Activated CD8-positive, alpha-beta memory T cell treated with anti-CD3 and anti-CD28 coated beads for 1 hour (primary cell): ENCODE data around the gene MRPL9.

ENCODE experiments used
- DNase-seq, 2 donors: peaks; one replicate each; pipeline ENCODE4 v3.0.0-alpha.2; 2020; ENCODE audit warnings: low read depth in 1 of 2; ENCODE audit errors: extremely low read depth in 1 of 2

The MRPL9 gene

GRCh38 chr1:151713044-151713443 is 50.3 kb downstream of the MRPL9 start:
- no peak for DNase-seq

DNA sequence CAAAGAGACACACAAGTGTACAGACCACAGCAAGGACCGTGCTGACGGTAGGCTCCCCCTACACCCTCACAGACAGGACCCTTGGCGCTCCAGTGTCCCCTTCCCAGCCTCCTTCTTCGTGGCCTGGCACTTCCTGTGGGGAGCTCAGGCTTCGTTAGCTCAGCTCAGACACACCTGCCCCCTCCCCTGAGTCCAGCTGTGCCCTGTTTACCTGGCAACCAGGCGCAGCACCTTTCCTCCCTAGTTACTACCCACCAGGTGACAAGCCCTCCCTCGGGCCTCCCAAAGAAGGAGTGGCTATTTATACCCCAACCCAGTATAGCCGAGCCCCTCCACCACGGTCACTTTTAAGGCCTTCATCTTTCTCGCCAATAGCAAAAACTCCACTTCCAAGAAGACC is 51.3 kb downstream of the MRPL9 start:
- DNase-seq = no peak

DNA sequence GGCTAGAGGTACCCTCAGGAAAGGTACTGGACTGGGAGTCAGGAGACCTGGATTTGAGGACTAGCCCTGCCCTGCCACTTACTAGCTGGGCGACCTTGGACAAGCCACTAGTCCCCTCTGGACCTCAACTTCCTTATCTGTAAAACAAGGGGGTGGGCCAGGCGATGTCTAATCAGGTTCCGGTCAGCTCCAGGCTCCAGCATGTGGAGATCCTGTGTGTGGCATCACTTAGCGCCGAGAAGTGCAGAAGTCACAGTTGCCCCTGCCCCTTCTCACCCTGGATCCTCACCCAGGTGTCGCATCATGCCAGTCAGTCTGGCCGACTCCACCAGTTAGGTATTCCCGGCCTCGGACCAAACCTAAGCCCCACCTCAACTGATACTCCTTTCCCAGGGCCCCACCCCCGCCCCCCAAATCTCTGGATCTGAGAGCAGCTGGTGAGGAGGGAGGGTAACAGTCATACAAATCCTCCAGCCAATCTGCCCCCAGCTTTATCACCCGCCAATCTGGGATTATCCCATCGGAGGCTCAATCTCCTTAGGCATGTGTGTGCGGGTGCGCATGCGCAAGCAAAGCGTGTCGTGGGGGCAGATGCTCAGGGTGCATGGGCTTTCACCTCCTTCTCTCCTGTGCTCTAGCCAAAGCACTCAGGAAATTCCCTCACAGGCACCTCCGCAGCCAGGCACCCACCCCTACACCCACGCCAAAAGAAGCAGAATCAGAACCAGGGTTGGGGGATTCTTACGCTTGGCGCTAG is 52.1 kb downstream of the MRPL9 start:
- DNase-seq = no peak

GRCh38 chr1:151710187-151710840 is 53.0 kb downstream of the MRPL9 start:
- DNase-seq = no peak
